SK-N-MC (cell line): Measurements from ENCODE around the gene TTC34.

Experiments used
- DNase-seq: peaks from one replicate; pipeline ENCODE4 v3.0.0-alpha.2; 2011; ENCODE audit warnings: low read depth, low spot score
- H3K27ac ChIP-seq: fragments of 200-600 bp; sonication (generic); 2 replicates; pipeline ENCODE4 v1.5.1; 2016; ENCODE audit warnings: mixed run types
- H3K36me3 ChIP-seq: fragments of 200-600 bp; sonication (generic); 2 replicates; pipeline ENCODE4 v1.6.1; 2017; ENCODE audit warnings: antibody characterized with exemption, low read length, mixed read lengths; ENCODE audit not compliant: insufficient read depth
- H3K4me3 ChIP-seq: fragments of 200-600 bp; sonication (generic); 2 replicates; pipeline ENCODE4 v1.5.1; 2016
- H3K9ac ChIP-seq: fragments of 200-600 bp; sonication (generic); 2 replicates; pipeline ENCODE4 v1.8.0; 2017; ENCODE audit warnings: mixed run types, mixed read lengths; ENCODE audit not compliant: insufficient read length
- H3K9me3 ChIP-seq: fragments of 200-600 bp; sonication (generic); 2 replicates; pipeline ENCODE4 v1.6.1; 2017; ENCODE audit warnings: low read depth, mild to moderate bottlenecking, antibody characterized with exemption, low read length, moderate library complexity, mixed read lengths
- EZH2 ChIP-seq: fragments of 200-600 bp; sonication (generic); IDR thresholded peaks from one replicate; pipeline ENCODE4 v1.6.1; 2017; ENCODE audit warnings: antibody characterized with exemption
- FOXP2 ChIP-seq: optimal IDR thresholded peaks from 2 replicates; pipeline ENCODE3; 2011; ENCODE audit warnings: mild to moderate bottlenecking, moderate library complexity; ENCODE audit not compliant: insufficient read depth; ENCODE audit errors: extremely low read length, control extremely low read depth
- POLR2AphosphoS5 ChIP-seq: IDR thresholded peaks from 2 replicates; pipeline ENCODE4 v1.6.1; 2012; ENCODE audit warnings: mild to moderate bottlenecking, low read depth, low read length, borderline replicate concordance

The TTC34 gene

DNA sequence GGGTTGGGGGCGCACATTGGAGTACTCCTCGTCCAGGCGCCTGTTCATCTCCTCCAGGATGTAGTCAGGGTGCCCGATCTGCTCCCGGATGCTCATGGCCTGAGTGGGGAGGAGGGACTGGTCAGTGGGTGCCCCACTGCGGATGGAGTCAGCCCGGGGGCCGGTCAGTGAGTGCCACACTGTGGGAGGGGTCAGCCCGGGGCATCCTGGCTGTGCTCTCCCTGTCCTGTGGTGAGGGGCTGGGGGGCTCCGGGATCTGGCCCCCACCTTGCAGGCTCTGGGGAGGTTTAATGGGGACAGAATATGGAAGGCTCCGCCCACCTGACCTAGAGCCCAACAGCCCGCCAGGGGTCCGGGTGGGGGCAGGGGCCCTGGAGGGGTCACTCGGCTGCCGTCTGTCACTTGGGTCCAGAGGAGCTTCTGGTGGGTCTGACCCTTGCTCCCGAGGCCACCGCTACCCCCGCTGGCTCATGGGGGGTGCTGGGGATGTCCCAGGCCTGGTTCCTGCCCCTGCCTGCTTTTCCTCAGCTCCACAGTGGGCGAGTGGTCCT lies 206.2 kb downstream of the TTC34 start:
- DNase-seq: no peak
- TF ChIP-seq FOXP2: no peak
- no peak for TF ChIP-seq EZH2
- TF ChIP-seq POLR2AphosphoS5: no peak
- H3K9ac ChIP-seq: no peak overlapping the region

DNA sequence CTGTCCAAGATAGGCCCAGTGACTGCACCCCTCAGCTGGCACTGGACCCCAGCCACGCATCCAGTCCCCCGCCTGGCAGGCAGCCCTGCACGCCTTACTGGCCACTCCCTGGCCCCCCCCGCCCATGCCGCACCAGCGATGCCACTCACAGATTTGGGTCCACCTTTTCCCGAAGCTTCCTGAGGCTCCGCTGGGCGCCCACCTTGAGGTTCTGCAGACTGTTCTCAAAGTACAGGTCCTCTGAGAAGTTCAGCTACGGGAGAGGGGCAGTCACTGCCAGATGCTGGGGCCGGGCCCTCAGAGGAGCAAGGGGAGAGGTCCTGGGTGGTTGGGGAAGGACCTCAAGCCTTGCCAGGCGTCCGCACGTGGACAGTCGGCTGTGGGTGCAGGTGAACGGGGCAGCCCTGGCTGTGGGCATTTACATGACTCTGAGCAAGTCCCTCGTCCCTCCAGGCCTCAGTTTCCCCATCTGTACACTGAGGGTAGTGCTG lies 206.8 kb downstream of the TTC34 start:
- H3K4me3 ChIP-seq: no peak overlapping the region
- no peak for TF ChIP-seq POLR2AphosphoS5
- TF ChIP-seq EZH2: no peak
- TF ChIP-seq FOXP2: no peak
- no peak for DNase-seq
- 0 out of 2 replicates have a peak, but pooled peaks cover 4% of the 10 kb centered on the region for H3K9me3 ChIP-seq
- no peak overlapping the region for H3K9ac ChIP-seq
- H3K27ac ChIP-seq: no peak overlapping the region
- H3K36me3 ChIP-seq: no peaks in the 10 kb centered on the region

More for the DNA sequence above, 206.2 kb downstream of the TTC34 start:
- Histone ChIP-seq H3K36me3 (no peaks in the 10 kb centered on the region), H3K27ac (no peak overlapping the region), H3K9me3 (0 out of 2 replicates have a peak, but pooled peaks cover 4% of the 10 kb centered on the region), H3K4me3 (no peak overlapping the region)

GRCh38 chr1:2594001-2594640 lies 207.4 kb downstream of the TTC34 start:
- H3K9me3 ChIP-seq: 0 out of 2 replicates have a peak, but pooled peaks cover 4% of the 10 kb centered on the region
- no peak overlapping the region for H3K4me3 ChIP-seq
- H3K36me3 ChIP-seq: no peaks in the 10 kb centered on the region
- no peak for TF ChIP-seq FOXP2
- TF ChIP-seq POLR2AphosphoS5: no peak
- TF ChIP-seq EZH2: no peak
- DNase-seq: no peak
- no peak overlapping the region for H3K27ac ChIP-seq
- no peak overlapping the region for H3K9ac ChIP-seq

GRCh38 chr1:2593251-2593878 lies 208.1 kb downstream of the TTC34 start:
- no peak overlapping the region for H3K9ac ChIP-seq
- TF ChIP-seq EZH2 (no peak), FOXP2 (no peak), POLR2AphosphoS5 (no peak)
- DNase-seq: no peak
- no peaks in the 10 kb centered on the region for H3K36me3 ChIP-seq
- no peak overlapping the region for H3K4me3 ChIP-seq
- no peaks in the 10 kb centered on the region for H3K9me3 ChIP-seq
- H3K27ac ChIP-seq: no peak overlapping the region

DNA sequence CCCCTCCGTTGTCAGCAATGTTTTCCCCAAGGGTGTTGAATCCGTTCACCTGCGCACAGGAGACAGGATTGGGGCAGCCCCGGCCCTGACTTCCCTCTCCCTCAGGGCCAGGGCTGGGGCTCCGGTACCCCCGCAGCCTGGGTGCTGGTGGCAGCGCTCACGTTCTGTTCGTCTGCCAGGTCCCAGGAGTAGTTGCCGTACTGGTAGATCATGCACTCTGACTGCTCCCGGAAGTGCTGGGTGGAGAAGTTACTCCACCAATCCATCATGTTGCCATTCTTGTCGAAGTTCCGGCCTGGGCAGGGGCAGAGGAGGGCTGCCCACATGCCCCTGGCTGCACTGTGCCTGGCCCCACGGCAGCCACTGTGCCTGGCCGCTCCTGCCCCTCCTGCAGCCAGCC lies 208.8 kb downstream of the TTC34 start:
- Histone ChIP-seq H3K4me3 (no peak overlapping the region), H3K9ac (no peak overlapping the region)

DNA sequence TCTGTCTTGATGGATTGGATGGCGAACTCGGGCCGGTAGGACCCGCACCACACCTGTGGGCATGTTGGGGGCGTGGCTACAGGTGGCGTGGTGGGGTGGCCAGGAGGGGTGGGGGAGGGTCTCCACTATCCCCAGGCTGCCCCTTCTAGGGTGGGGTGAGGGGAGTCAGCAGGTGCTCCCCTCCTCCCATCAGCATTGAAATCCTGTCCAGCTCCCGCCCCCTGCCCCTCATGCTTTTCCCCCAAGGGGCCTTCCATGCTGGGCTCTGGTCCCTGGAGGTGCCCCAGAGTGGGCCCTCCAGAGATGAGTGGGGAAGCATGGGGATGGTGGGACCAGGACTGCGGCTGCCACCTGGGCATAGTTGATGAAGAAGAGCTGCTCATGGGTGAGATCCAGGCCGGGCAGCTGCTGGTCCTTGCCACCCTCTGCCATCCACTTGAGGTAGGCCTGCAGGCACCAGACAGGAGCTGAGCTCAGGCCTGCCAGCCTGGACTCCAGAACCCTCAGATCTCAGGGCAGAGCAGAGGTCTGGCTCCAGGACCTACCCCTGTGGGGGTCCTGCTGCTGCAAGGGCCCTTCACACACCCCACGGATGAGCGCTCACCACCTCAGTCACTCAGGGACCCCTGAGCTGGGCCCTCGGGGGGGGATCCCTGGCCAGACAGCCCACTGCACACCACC lies 209.8 kb downstream of the TTC34 start:
- no peak overlapping the region for H3K27ac ChIP-seq
- H3K4me3 ChIP-seq: no peak overlapping the region
- no peak for TF ChIP-seq POLR2AphosphoS5
- no peak for TF ChIP-seq EZH2
- TF ChIP-seq FOXP2: no peak
- no peak for DNase-seq
- no peaks in the 10 kb centered on the region for H3K36me3 ChIP-seq
- no peaks in the 10 kb centered on the region for H3K9me3 ChIP-seq
- no peak overlapping the region for H3K9ac ChIP-seq

More for the DNA sequence above, 208.8 kb downstream of the TTC34 start:
- TF ChIP-seq POLR2AphosphoS5: no peak
- no peak for TF ChIP-seq EZH2
- TF ChIP-seq FOXP2: no peak
- H3K9me3 ChIP-seq: no peaks in the 10 kb centered on the region
- no peak overlapping the region for H3K27ac ChIP-seq
- no peaks in the 10 kb centered on the region for H3K36me3 ChIP-seq
- DNase-seq: no peak

GRCh38 chr1:2591233-2591580 lies 210.3 kb downstream of the TTC34 start:
- DNase-seq: no peak
- no peak overlapping the region for H3K4me3 ChIP-seq
- H3K36me3 ChIP-seq: no peaks in the 10 kb centered on the region
- H3K9me3 ChIP-seq: no peaks in the 10 kb centered on the region
- H3K27ac ChIP-seq: no peak overlapping the region
- no peak overlapping the region for H3K9ac ChIP-seq
- TF ChIP-seq EZH2 (no peak), POLR2AphosphoS5 (no peak), FOXP2 (no peak)
